HepG2 (cell line): ENCODE measurements around the gene PEX13. TPM values are rescaled to one million over a fixed set of nuclear protein-coding genes. Genes with fewer than 3 reads are reported as not detected.

ENCODE experiments used
- ATF7-NPFF ChIP-seq: sonication (generic); formaldehyde crosslinking; IDR thresholded peaks from 2 replicates; pipeline ENCODE4 v1.8.1; 2023; ENCODE audit warnings: mild to moderate bottlenecking, low read depth, missing genetic modification reagents, moderate library complexity
- HDAC2 ChIP-seq: sonication (generic); formaldehyde crosslinking; IDR thresholded peaks from 2 replicates; pipeline ENCODE4 v1.4.0; 2020; ENCODE audit warnings: missing genetic modification reagents
- TEAD3 ChIP-seq: optimal IDR thresholded peaks from 2 replicates; pipeline ENCODE3; 2016; ENCODE audit warnings: borderline replicate concordance
- THAP11 ChIP-seq: IDR thresholded peaks from 2 replicates; pipeline ENCODE4 v1.6.1; 2016; ENCODE audit warnings: missing biosample characterization, missing genetic modification reagents
- ZEB1 ChIP-seq: IDR thresholded peaks from 2 replicates; pipeline ENCODE4 v1.6.1; 2012; ENCODE audit warnings: mild to moderate bottlenecking, low read depth, inconsistent platforms; ENCODE audit not compliant: insufficient replicate concordance
- ZNF552 ChIP-seq: sonication (generic); formaldehyde crosslinking; IDR thresholded peaks from 2 replicates; pipeline ENCODE4 v1.9.0; 2022; ENCODE audit warnings: missing genetic modification reagents, mild to moderate bottlenecking, borderline replicate concordance
- polyA plus RNA-seq, 8 experiments: library from polyadenylated mRNA; depleted of rRNA in 3 of 8; stranded (reverse) in 7 of 8; unstranded in 1 of 8; fragments of >200 nt; fragmentation: Illumina TruSeq in 4 of 8; extraction: Trizol in 4 of 8; gene quantifications; 2 replicates each; pipeline versions ENCODE4 v1.2.1 to v1.2.3, GENCODE V29; 2011 to 2016; ENCODE audit warnings: low read depth in 4 of 8, missing spikeins in 1 of 8, mixed read lengths in 1 of 8; ENCODE audit not compliant: insufficient read depth in 1 of 8
- total RNA-seq, 5 experiments: library from RNA; depleted of rRNA; stranded (reverse); fragments of >200 nt; fragmentation: Illumina TruSeq; extraction: Trizol; gene quantifications; 2 replicates each; pipeline ENCODE4 v1.2.3, GENCODE V29; 2016; ENCODE audit warnings: low read depth in 1 of 5
- TF ChIP-seq, protein P1 (sequence below), 2 experiments: IDR thresholded peaks; 2 replicates each; pipeline ENCODE4 v1.6.1; 2011 to 2012; ENCODE audit warnings: low read length in 2 of 2, borderline replicate concordance in 1 of 2, low read depth in 1 of 2, mild to moderate bottlenecking in 1 of 2, moderate library complexity in 1 of 2
- TF ChIP-seq, protein P2 (sequence below): IDR thresholded peaks from 2 replicates; pipeline ENCODE4 v1.6.1; 2016; ENCODE audit warnings: low read depth, borderline replicate concordance
- TF ChIP-seq, protein P3 (sequence below): sonication (generic); formaldehyde crosslinking; IDR thresholded peaks from 2 replicates; pipeline ENCODE4 v1.4.0; 2020; ENCODE audit warnings: mild to moderate bottlenecking, missing genetic modification reagents
- TF ChIP-seq, protein P4 (sequence below): IDR thresholded peaks from 2 replicates; pipeline ENCODE4 v1.6.1; 2012; ENCODE audit warnings: low read length, improper control_type of control experiment
- TF ChIP-seq, protein P5 (sequence below): sonication (generic); formaldehyde crosslinking; IDR thresholded peaks from 2 replicates; pipeline ENCODE4 v1.8.0; 2022; ENCODE audit warnings: missing genetic modification reagents, mild to moderate bottlenecking, moderate library complexity, borderline replicate concordance

Gene PEX13
- total and polyA plus RNA-seq, 2 of the 13 experiments (the other 11 are each of a cell fraction or from before 2014, with no cell fraction given): 47.9 to 75.9 TPM

DNA sequence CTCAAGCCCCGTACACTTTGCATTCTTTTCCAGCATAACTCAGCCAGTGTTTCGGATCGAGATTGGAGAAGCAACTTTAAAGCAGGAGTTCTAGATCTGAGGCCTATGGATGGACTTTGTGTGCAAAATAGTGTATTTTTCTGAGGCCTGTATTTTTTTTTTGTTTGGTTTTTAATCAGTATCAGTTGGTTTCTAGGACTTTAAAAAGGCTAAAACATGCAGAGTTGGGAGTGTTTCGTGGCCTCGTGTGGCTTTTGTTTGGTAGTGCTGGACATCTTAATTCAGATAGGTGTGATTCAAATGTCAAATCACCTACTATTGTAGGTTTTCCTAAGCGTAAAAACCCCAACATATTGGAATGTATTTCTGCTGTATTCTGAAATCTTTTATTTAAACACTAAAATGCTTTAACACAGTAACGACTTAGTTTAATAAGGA, 817 bp downstream of the PEX13 start (continued):
- TF ChIP-seq, protein P1, sequence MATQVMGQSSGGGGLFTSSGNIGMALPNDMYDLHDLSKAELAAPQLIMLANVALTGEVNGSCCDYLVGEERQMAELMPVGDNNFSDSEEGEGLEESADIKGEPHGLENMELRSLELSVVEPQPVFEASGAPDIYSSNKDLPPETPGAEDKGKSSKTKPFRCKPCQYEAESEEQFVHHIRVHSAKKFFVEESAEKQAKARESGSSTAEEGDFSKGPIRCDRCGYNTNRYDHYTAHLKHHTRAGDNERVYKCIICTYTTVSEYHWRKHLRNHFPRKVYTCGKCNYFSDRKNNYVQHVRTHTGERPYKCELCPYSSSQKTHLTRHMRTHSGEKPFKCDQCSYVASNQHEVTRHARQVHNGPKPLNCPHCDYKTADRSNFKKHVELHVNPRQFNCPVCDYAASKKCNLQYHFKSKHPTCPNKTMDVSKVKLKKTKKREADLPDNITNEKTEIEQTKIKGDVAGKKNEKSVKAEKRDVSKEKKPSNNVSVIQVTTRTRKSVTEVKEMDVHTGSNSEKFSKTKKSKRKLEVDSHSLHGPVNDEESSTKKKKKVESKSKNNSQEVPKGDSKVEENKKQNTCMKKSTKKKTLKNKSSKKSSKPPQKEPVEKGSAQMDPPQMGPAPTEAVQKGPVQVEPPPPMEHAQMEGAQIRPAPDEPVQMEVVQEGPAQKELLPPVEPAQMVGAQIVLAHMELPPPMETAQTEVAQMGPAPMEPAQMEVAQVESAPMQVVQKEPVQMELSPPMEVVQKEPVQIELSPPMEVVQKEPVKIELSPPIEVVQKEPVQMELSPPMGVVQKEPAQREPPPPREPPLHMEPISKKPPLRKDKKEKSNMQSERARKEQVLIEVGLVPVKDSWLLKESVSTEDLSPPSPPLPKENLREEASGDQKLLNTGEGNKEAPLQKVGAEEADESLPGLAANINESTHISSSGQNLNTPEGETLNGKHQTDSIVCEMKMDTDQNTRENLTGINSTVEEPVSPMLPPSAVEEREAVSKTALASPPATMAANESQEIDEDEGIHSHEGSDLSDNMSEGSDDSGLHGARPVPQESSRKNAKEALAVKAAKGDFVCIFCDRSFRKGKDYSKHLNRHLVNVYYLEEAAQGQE (IDR thresholded peaks at IDR 0.05; ENCODE audit: borderline replicate concordance in 1 of 2, low read depth in 1 of 2, low read length in 2 of 2): peak in 1 of 2 experiments; percentile 81; a peak in 2 of 4 replicates
- TF ChIP-seq THAP11 (CRISPR knock-in tag) (peak; percentile 86; the same call in 1 of the 2 replicates), ZEB1 (peak; percentile 31), TEAD3 (peak; percentile 95), ATF7-NPFF (0 out of 2 replicates have a peak, but pooled peaks have one; percentile 27), ZNF552 (CRISPR knock-in tag) (0 out of 2 replicates have a peak, but pooled peaks have one; percentile 21), HDAC2 (CRISPR knock-in tag) (peak; percentile 96)
- TF ChIP-seq, protein P2, sequence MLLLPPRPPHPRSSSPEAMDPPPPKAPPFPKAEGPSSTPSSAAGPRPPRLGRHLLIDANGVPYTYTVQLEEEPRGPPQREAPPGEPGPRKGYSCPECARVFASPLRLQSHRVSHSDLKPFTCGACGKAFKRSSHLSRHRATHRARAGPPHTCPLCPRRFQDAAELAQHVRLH (CRISPR knock-in tag): peak; percentile 85; the same call in 1 of the 2 replicates
- TF ChIP-seq, protein P3, sequence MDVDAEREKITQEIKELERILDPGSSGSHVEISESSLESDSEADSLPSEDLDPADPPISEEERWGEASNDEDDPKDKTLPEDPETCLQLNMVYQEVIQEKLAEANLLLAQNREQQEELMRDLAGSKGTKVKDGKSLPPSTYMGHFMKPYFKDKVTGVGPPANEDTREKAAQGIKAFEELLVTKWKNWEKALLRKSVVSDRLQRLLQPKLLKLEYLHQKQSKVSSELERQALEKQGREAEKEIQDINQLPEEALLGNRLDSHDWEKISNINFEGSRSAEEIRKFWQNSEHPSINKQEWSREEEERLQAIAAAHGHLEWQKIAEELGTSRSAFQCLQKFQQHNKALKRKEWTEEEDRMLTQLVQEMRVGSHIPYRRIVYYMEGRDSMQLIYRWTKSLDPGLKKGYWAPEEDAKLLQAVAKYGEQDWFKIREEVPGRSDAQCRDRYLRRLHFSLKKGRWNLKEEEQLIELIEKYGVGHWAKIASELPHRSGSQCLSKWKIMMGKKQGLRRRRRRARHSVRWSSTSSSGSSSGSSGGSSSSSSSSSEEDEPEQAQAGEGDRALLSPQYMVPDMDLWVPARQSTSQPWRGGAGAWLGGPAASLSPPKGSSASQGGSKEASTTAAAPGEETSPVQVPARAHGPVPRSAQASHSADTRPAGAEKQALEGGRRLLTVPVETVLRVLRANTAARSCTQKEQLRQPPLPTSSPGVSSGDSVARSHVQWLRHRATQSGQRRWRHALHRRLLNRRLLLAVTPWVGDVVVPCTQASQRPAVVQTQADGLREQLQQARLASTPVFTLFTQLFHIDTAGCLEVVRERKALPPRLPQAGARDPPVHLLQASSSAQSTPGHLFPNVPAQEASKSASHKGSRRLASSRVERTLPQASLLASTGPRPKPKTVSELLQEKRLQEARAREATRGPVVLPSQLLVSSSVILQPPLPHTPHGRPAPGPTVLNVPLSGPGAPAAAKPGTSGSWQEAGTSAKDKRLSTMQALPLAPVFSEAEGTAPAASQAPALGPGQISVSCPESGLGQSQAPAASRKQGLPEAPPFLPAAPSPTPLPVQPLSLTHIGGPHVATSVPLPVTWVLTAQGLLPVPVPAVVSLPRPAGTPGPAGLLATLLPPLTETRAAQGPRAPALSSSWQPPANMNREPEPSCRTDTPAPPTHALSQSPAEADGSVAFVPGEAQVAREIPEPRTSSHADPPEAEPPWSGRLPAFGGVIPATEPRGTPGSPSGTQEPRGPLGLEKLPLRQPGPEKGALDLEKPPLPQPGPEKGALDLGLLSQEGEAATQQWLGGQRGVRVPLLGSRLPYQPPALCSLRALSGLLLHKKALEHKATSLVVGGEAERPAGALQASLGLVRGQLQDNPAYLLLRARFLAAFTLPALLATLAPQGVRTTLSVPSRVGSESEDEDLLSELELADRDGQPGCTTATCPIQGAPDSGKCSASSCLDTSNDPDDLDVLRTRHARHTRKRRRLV (CRISPR knock-in tag): 0 out of 2 replicates have a peak, but pooled peaks have one; percentile 58
- TF ChIP-seq, protein P4, sequence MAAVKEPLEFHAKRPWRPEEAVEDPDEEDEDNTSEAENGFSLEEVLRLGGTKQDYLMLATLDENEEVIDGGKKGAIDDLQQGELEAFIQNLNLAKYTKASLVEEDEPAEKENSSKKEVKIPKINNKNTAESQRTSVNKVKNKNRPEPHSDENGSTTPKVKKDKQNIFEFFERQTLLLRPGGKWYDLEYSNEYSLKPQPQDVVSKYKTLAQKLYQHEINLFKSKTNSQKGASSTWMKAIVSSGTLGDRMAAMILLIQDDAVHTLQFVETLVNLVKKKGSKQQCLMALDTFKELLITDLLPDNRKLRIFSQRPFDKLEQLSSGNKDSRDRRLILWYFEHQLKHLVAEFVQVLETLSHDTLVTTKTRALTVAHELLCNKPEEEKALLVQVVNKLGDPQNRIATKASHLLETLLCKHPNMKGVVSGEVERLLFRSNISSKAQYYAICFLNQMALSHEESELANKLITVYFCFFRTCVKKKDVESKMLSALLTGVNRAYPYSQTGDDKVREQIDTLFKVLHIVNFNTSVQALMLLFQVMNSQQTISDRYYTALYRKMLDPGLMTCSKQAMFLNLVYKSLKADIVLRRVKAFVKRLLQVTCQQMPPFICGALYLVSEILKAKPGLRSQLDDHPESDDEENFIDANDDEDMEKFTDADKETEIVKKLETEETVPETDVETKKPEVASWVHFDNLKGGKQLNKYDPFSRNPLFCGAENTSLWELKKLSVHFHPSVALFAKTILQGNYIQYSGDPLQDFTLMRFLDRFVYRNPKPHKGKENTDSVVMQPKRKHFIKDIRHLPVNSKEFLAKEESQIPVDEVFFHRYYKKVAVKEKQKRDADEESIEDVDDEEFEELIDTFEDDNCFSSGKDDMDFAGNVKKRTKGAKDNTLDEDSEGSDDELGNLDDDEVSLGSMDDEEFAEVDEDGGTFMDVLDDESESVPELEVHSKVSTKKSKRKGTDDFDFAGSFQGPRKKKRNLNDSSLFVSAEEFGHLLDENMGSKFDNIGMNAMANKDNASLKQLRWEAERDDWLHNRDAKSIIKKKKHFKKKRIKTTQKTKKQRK: no peak
- TF ChIP-seq, protein P5, sequence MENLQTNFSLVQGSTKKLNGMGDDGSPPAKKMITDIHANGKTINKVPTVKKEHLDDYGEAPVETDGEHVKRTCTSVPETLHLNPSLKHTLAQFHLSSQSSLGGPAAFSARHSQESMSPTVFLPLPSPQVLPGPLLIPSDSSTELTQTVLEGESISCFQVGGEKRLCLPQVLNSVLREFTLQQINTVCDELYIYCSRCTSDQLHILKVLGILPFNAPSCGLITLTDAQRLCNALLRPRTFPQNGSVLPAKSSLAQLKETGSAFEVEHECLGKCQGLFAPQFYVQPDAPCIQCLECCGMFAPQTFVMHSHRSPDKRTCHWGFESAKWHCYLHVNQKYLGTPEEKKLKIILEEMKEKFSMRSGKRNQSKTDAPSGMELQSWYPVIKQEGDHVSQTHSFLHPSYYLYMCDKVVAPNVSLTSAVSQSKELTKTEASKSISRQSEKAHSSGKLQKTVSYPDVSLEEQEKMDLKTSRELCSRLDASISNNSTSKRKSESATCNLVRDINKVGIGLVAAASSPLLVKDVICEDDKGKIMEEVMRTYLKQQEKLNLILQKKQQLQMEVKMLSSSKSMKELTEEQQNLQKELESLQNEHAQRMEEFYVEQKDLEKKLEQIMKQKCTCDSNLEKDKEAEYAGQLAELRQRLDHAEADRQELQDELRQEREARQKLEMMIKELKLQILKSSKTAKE (CRISPR knock-in tag): 0 out of 2 replicates have a peak, but pooled peaks have one; percentile 54
